SU-DHL-6 (cell line): ENCODE results near the gene ADAM12.

Experiments
- CTCF ChIP-seq: fragments of 200-600 bp; sonication (generic); IDR thresholded peaks from one replicate; pipeline ENCODE4 v1.5.1; 2017; ENCODE audit warnings: antibody characterized with exemption, mild to moderate bottlenecking, low read length, moderate library complexity; ENCODE audit not compliant: insufficient read depth, poor library complexity, severe bottlenecking
- EZH2phosphoT487 ChIP-seq: fragments of 200-600 bp; sonication (generic), shearing (Covaris generic); conservative IDR thresholded peaks from 2 replicates; pipeline ENCODE4 v1.6.1; 2018; ENCODE audit warnings: mild to moderate bottlenecking, antibody characterized with exemption, low read length, moderate library complexity, mixed read lengths

GRCh38 chr10:126375926-126376554 is 12.2 kb downstream of the ADAM12 start:
- TF ChIP-seq CTCF, result no peak
- no peak for TF ChIP-seq EZH2phosphoT487
